HUDEP-2 (cell line): Measurements from ENCODE around the gene OR6B2.
A peak's percentile ranks its signal among the peaks of the same experiment; 100 is the strongest.
"Not testable (repeated sequence)": the region's sequence is repeated elsewhere in the genome, so short reads cannot be mapped to it uniquely, and the experiment has no call there.

Source experiments
- DNase-seq, 76 experiments: peaks; one replicate each; lab custom pipeline; 2025; ENCODE audit not compliant: unreplicated experiment in 76 of 76; lab: John Stamatoyannopoulos, UW

Gene OR6B2

GRCh38 chr2:240030379-240031094 is at the start of gene OR6B2:
OR6B2 (minus strand) TSS chr2:240030429; CDS start chr2:240030429, 0 bp downstream.
- DNase-seq, result no peak

DNA sequence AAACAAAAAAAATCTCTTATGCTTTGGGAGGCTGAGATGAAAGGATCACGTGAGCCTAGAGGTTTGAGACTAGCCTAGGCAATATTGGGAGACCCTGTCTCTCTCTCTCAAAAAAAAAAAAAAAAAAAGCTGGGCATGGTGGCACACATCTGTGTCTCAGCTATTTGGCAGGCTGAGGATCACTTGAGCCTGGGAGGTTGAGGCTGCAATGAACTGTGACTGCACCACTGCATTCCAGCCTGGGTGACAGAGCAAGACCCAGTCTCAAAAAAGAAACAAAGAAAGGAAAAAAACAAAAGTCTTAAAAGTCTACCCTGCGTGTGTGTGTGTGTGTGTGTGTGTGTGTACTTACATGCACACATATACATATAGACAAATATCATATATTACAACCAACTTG is 48.4 kb upstream of the OR6B2 start:
- DNase-seq, result no peak

- no peak for DNase-seq
Measured at GRCh38 chr2:240077442-240077841, 47.2 kb upstream of the OR6B2 start.

DNA sequence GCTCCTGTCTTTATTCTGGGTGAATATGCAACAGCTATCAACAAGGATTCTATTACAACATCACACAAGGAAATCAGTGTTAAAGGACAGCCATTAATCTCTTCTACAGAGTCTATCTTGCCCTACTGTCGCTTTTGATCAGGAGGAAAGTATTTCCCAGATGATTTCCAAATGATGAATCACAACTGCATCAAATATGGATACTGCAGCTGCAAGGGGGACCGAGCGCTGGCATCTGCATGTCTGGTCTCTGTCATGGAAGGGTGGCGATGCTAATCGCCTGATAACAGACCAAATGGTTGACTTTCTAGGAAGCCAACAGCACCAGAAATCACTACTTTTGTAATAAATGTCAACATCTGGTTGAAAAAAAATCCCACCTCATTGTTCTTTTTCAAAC is 44.3 kb upstream of the OR6B2 start:
- DNase-seq, result no peak

DNA sequence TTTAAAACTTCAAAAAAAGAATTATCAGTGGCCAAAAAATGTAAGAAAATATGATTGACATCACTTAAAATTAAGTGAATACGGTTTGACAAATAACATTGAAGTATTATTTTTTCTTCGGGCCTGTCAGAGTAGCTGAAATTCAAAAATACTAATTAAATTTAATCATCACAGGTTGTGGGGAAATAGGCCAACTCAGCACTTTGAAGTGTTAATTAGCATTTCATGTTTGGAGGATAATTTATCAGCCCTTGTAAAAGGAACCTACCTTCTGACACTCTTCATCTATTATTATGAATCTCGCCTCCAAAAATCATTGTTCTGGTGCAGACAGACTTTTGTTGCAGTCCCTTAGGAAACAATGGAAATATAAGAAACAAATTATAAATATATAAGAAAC is 40.7 kb upstream of the OR6B2 start:
- no peak for DNase-seq

GRCh38 chr2:240069829-240070228 is 39.6 kb upstream of the OR6B2 start:
- DNase-seq, result no peak

DNA sequence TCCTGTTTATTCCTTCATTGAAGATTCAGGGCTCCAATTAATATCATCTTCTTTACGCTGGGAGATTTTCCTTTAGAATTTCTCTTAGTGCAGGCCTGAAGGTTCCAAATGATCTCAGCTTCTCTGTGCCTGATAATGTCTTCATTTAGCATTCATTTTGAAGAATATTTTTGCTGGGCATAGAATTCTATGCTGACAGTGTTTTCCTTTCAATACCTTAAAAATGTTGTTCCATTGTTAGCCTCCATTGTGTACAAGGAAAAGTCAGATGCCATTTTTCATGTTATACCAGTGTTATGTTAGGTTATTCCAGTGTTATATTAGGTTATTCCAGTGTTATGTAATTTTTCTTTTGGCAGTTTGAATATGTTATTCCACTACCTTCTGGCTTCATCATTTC is 38.0 kb upstream of the OR6B2 start:
- DNase-seq, result no peak

GRCh38 chr2:240066489-240066888 is 36.3 kb upstream of the OR6B2 start:
- DNase-seq, result no peak

DNA sequence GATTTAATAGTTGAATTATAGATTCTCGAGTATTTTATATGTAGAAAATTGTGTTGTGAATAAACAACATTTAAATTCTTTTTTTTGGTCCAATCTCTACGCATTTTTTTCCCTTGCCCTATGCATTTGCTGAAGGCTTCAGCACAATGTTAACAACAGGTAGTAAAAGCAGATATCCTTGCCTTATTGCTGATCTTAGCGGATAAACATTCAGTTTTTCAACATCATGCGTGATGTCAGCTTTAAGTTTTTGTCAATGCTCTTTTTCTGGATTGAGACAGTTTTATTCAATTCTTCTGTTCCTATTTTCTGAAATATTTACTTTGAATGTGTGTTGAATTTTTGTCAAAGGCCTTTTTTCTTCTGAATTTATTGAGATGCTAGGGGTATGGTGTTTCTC is 34.7 kb upstream of the OR6B2 start:
- DNase-seq, result no peak

- DNase-seq, result peak in 40 of 76 experiments; percentile 1 to 69 (median 17)
Measured at GRCh38 chr2:240060977-240061591, 30.9 kb upstream of the OR6B2 start.

DNA sequence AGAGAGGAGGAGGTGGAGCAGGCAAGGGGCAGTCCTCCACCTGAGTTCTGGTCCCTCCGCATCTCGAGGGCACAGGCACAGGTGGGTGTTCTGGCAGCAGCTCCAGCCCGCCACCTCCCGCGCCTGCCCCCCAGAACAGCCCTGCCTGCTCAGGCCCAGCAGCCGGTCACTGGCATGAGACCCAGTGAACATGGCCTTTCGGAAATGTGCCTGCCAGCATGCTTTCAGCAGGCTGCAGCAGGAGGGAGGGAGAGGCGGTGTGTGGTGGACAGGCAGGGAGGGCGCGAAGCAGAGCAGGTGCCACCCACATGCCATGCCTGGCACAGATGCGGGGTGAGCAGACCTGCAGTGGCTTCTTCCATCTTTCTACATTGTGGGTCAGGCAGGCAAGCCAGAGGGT is 26.4 kb upstream of the OR6B2 start:
- no peak for DNase-seq

- no peak for DNase-seq
Measured at GRCh38 chr2:240055177-240055917, 25.1 kb upstream of the OR6B2 start.

DNA sequence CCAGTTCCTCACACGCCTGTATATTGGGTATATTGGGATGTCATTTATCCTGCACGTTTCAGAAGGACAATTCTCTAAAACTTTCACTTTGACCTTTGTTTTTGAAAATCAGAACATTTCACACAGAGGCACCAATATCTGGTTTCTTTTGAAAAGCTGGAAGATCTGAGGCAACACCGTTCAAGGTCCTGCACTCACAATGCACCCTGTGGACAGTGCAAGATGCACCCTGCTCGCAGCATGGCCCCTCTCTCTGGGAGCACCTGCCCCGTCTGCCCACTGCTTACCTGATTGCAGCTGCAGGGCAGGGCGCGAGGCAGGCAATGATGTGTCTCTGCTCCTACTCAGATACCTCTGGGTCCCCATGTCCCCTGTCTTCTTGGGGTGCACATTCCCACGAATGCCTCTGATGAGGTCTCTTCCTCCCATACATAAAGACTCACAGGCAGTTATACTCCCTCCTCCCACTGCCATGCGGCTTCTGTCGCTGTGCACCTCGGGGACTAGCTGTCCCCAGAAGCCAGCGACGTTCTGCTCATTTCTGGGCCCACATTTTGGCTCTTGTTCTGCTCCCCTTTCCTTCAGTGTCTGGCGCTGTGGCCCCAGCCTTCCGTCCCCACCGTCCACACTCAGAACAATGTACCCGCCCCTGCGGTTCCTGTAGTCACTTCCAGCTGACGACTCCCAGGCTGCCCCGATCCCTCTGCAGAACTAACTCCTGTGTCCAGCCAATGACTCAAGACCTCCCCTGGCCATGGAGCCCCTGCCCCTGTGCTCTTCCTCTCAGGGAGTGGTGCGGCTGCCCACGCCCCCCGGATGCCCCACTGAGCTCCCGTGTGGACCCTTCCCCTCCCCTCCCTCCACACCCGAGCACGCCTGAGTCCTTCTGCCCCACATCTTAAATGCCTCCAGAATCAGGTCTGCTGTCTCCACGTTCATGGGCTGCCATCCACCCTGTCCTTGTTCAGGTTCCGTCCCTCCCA is 23.2 kb upstream of the OR6B2 start, which contains the start of gene OR6B3:
OR6B3 (minus strand) TSS at position 349 of the 983 bp plus-strand sequence.
- DNase-seq, result no peak

- no peak for DNase-seq
Measured at GRCh38 chr2:240052524-240052923, 22.3 kb upstream of the OR6B2 start.

GRCh38 chr2:240051697-240052096 is 21.5 kb upstream of the OR6B2 start:
- DNase-seq, result no peak

DNA sequence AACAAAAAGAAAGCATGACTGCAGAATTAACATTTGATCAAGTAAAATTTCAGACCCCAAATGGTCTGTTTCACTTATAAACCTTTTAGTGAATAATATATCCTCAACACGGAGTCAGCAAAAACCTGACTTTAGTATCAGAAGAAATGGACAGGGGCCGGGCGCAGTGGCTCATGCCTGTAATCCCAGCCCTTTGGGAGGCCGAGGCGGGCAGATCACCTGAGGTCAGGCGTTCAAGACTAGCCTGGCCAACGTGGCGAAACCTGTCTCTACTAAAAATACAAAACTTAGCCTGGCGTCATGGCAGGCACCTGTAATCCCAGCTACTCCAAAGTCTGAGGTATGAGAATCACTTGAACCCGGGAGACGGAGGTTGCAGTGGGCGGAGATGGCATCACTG is 20.0 kb upstream of the OR6B2 start:
- no peak for DNase-seq

- no peak for DNase-seq
Measured at GRCh38 chr2:240048237-240048636, 18.0 kb upstream of the OR6B2 start.

GRCh38 chr2:240045098-240045497 is 14.9 kb upstream of the OR6B2 start:
- DNase-seq, result no peak

DNA sequence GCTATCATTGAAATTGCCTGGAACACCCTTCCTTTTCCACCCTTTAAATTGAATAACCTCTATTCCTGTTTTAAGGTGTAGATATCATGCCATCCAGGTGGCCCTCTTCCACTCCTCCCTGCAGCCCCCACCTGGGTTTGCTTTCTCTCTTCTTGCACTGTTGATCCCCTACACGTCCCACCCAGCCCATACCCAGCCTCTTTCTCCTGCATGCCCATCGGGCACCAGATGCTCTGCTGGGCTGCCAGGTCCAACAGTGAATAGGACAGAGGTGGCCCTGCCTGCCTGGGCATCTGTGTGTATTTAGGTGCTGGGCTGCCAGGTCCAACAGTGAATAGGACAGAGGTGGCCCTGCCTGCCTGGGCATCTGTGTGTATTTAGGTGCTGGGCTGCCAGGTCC is 13.9 kb upstream of the OR6B2 start:
- DNase-seq, result not testable (repeated sequence)

- DNase-seq, result no peak
Measured at GRCh38 chr2:240043279-240043989, 13.2 kb upstream of the OR6B2 start.
